HK-2 (cell line): ENCODE measurements around the gene AUP1.

Experiments used
- DNase-seq: peaks from one replicate; pipeline ENCODE4 v3.0.0-alpha.2; 2018; ENCODE audit not compliant: unreplicated experiment

Gene AUP1

DNA sequence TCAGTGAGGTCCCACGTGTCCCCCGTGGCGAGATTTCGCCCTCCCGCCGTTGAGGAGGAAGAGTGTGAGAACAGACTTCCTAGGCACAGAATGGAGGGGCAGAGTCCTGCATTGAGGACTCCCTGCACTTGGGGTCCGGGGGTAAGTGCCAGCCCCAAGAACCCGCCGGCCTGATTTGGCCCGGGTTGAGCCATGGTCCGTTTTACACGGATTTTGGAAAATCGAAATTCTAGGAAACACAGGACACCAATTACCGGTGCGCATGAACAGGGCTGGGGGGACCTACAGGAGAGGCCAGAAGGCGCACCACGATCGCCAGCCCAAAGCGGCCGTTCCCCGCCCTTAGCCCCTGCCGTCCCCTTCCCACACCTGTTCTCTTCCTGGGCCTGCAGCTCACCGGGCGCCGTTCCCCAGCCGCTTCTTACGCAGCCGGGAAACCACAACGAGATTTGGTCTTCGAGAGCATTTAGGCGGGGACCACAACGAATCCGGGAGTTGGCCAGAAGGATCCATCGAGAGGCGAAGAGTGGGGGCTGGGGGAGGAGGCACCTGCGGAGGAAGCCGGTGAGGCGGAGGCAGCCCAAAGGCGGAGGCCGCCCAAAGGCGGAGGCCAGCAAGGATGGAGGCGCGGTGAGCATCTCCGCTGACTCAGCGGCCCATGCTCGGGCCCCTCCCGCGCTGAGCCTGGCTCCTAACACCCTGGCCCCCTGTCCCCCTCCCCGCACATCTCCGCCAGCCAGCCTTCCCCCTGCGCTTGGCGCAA, 15.7 kb downstream of the AUP1 start:
- DNase-seq, result no peak

DNA sequence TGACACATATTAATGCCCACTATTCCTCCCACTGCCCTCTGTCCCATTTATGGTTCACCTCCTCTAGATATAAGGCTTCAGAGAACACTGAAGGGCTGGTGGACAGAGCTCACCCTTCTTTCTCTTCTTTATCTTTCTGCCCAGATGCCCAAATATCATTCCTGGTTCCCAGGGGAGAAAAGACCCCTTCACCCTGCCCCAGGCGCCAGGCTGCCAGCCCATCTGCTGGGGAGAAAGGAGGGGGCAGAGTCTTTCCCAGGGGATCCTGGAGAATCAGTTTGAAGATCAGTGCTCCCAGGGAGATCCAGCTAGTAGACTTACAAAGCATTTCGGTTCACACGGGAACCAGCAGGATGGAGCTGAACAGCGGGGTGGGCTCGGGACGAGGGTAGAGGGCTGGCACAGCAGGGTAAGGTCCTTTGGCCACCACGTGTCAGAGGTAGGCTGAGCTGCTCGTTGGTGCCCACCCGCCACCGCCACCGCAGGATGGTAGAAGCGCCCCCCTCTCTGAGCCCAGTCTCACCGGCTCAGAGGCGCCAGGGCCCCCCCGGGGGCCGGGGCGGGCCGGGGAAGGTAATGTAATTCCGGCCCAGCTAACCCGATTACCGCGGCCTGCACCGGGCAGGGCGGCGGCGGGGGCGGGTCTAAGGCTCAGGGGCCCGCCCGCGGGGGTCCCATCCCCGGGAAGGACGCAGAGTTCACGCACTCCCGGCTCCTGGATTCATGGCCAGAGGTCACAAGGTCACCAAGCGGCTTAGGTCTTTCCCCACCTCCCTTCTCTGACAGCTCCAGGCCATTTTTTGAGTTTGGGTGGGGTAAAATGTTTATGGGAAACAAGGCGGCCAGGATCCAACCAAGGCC, 16.5 kb downstream of the AUP1 start:
- DNase-seq, result no peak

DNA sequence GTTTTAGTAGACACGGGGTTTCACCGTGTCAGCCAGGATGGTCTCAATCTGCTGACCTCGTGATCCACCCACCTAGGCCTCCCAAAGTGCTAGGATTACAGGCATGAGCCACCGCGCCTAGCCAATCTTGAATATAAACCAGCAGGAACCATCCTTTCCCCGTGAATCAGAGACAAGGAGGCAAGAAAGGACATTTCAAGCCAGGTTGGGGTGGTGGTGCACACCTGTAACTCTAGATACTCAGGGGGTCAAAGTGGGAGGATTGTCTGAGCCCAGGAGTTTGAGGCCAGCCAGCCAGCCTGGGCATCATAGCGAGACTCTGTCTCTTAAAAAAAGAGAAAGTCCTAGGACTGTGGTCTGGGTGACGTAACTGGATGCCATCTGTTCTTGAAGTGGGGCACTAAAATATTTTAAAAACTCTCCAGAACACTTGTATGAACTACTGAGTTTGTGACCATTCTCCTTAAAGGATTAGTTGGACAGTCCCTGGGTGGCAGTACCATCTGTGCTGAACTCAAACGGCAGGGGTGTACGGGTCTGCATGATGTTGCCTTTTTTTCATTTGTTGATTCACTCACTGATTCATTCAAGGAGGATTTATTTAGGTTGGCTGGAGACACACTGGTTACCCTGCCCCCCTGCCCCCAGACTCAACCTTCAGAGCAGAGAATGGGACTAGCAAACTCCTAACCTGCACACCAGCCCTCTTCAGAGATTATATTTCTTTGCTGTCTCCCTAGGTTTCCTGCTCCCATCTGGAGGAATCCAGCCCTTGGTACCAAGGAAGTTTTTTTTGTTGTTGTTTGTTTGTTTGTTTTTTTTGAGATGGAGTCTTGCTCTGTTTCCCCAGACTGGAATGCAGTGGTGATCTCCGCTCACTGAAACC, 18.2 kb downstream of the AUP1 start:
- DNase-seq, result no peak

DNA sequence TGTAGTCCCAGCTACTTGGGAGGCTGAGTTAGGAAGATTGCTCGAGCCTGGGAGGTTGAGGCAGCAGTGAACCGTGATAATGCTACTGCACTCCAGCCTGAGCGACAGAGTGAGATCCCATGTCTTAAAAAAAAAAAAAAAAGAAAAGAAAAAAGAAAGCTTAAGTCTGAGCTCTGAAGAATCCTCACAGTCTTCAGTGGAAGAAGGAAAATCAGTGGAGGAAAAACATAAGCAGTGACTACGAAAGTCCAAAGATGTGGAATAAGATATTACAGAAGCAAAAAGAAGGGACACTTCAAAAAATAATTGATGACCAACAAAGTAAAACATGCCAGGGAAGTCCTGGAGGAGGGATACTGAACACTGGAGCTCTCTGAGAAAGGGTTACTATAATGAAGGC, 19.2 kb downstream of the AUP1 start:
- DNase-seq, result no peak

DNA sequence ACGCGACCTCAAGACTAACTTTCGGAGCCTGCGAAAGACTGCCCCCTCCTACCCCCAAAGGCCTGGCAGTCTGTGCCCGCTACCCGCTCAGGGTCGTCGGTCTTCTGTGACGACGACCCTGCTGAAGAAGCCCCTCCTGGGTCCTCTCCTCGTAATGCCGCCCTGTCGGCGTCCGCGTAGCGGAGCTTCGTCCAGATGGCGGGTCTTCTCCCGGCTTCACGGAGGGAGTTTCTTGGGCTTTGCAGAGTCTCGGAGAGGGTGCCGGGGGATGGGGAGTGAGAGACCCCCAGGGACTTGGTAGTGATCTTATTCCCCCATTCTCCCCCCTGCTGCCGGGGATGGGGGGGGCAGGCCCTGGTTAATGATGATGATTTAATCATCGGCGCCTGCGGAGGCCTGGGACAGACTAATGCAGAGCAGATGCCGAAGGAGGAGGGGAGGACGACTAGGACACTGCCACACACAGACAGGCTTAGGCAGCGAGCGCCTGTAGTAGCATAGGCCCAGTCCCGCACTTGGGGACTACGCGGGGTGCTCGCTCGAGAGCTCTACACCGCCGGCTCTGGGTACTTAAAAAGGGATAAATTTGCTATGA, 21.5 kb downstream of the AUP1 start:
- DNase-seq, result peak; percentile 59

DNA sequence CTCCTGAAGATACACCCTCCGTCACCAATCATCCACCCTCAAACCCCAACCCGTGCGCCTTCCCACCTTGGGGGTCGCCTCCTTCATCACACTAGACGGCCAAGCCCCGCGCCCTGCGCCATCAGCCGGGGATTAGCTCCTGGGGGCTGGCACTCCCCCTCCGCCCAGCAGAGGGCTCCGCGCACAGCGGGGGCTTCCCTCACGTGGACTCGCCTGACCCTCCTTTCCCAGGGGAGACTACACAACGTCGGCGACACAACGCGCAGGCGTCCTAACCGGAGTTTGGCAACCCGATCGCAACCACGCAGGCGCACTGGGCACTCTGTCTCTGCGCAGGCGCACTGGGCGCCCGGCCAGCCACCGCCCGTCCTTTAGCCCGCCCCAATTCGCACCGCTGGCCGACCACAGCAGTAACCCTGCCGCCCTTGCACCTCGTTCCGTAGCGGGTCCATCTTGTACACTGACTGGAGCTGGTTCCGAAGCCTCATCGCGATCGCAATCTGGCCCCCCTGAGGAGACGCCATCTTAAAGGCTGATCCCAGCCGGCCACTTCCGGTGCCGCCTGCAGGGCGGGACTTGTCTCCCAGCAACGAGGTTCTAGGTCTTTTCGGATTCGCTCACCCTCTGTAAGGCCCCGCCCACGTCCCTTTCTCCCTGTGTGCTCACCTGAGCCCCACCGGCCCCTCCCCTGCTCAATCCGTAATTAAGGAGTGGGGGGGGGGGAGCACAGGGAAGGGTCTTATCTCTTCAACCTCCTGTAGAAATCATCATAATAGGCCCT, 22.2 kb downstream of the AUP1 start, which contains the start of gene PCGF1:
PCGF1 (minus strand) TSS at position 551 of the 781 bp plus-strand sequence; CDS start at position 524, 27 bp downstream.
- peak; percentile 96 for DNase-seq

DNA sequence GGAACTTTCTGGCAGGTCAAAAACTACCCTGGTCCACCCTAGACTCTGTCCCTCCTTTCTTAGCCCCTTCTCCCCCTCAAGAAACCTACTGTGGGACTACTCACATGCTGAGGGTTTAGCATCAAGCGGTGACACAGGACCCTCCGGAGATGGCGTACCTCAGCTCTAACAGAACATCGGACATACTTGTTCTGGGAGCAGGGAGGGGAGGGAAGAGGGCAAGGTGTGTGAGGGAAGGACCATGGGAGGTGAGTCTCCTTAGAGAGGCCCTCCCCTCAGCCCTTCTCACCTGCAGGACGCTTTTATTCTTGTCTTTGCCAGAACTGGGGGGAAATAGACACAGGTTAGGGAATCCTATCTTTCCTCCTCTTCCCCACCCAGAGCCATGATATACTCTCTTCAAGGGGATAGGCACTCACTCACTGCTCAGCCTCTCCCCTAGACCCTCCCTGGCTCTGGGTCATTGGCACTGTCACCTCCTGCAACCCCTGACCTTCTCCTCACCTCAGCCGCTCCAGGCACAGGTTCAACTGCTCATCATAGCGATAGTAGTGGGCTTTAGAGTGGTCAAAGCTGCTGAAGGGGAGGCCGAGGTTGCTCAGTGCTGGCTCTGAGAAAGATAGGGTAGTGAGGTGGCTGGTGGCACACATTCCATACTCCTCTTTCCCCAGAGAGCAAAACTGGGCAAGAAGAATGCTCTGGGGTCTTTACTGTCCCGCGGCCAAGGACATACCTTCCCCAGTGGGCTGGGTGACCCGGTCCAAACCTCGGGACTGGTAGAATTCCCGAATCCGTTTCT, 23.9 kb downstream of the AUP1 start:
- no peak for DNase-seq

DNA sequence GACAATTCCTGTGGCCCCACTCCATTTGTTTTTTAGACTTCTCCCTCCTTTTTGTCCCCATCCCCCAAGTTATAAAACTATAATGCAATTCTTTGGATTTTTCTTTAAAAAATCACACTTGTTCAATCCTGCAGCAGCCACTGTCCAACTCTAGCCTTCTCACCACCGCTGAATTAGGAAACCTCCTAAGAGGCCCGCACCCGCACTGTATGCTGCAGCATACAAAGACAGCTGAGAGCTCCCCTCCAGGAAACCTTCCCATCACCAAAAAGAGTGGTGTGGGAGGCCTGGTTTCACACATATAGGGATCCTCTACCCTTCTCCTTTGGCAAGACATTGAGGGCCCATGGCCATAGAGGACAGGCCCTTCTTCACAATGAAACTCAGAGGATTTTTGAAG, 24.9 kb downstream of the AUP1 start:
- no peak for DNase-seq

DNA sequence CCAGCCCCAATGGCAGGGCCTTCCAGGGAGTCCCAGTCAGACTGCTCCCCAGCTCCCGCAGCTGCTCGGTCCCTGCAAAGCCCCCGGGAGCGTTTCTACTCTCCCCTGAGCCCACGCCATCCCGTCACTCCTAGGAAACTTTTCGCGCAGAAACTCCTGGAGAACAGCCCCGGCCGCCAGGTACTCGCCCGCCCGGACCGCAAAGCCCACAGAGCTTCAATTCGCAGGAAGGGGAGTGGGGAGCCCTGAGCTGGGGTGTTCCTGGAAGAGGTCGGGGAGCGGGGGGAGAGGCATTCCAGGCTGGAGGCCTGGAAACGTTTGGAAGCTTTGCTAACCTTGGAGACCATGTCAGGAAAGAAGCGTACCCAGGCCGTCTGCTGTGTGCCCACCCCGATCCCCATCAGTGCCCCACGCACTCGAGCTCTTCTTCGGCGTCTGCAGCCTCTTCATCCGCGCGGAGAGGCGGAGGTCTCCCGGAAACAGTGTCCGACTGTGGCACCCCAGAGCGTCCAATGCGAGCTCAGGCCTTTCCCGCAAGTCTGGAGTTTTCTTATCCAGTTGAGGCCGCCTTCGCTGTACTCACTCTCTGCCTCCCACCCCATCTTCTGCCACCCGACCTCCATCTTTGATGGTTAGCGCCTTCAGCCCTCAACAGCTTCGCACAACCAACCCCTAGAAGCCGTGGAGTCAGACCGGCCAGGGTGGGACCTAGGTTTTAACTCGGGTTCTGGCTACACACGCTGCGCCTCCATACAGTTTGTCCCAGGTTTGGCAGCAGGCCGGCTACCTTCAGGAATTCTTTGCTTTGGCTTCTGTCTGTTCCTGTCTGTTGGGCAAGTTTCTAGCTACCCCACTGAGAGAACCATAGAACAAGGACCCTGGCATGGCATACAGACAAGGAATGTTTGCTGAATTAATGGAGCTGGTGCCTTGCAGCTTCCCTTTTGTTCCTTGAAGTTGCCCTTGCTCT, 25.7 kb downstream of the AUP1 start:
- DNase-seq, result no peak

DNA sequence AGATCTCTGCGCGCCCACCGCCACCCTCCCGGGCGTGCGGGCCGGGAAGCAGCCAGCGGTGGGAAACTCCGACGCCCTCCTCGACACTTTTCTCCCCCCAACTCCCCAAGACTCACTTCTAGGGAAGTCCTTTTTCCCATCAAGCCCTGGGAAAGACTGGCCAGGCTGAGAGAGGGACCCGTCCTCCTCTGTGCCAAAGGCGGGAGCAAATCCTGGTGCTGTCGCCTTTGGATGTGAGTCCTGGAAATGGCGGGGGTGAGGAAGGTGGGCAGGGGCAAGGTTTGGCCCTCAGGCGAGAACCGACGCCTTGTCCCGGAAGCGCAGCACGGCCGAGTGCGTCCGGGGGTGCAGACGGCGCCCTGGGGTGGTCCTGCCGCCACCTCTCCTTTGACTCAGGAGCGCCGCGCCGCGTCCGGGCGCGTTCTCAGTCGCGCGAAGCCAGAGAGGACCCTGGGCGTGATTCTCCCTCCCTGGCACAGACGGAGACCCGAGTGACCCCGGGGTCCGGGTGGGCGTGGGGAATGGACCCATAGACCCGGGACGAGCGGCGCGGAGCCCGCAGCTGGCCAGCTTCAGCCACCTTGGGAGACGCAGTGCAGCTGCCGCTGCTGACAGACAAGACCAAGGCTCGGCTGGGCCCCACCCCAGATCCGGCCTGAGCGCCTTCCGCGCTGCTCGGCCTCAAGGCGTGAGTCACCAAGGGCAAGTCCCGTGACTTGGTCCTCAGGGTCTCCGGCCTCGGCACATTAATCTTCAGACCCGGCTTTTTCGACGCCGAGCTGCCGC, 26.6 kb downstream of the AUP1 start:
- peak; percentile 87 for DNase-seq

DNA sequence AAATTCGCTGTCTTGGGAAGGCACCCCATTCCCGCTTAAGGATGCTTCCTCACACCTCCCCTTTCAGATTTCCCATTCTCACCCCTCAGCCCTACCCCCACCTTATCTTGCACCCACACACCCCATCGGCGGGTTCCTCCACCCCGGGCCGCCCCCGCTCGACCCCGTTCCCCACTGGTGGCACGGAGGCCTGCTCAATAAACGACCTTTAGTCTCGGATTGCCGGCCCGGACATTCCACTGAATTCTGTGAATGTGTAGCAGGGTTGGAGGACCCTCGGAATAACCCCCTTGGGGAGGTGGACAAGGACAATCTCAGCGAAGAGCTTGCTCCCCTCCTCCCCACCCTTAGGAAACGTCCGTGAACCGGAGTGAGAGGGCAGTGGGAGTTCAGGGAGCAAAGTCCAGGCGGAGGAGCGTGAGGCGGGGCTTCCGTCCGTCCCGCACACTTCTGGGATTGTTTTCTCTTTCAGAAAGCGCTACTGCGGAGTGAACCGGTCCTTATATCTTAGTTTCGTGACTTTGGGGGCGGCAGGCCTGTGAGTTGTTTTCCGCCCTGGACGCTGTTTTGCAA, 27.3 kb downstream of the AUP1 start:
- DNase-seq, result no peak

DNA sequence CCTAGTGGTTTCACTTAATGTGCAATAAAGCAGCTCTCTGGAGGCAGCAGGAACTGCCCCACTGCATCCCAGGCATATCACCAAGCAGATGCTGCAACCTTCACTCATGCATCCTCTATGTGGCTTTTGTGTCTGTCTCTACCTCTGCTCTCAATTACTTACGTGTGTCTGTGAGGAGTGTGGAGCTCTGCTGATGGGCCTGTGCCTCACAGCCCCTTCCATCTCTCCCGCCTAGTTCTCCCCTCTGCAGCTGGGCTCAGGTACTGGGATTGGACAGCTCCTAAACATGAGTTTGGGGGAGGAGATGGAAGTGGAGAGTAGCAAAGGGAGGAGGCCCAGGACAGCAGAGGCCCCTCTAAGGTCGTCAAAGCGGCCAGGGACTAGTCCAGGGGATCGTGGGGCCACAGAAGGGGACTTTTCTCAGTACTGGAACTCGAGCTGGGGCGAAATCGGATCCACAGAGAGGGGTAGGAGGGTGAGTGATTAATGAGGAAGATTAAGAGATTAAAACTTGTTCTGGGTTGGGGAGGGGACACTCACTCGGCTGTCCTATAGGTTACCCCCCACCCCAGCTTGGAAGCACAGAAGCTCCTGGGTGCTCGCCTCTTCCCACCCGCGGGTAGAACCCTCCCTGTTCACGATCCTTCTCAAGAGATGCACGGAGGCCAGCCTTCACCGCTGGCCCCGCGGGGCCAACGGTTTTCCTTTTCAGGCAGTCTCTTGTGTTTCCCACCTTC, 28.0 kb downstream of the AUP1 start:
- no peak for DNase-seq

DNA sequence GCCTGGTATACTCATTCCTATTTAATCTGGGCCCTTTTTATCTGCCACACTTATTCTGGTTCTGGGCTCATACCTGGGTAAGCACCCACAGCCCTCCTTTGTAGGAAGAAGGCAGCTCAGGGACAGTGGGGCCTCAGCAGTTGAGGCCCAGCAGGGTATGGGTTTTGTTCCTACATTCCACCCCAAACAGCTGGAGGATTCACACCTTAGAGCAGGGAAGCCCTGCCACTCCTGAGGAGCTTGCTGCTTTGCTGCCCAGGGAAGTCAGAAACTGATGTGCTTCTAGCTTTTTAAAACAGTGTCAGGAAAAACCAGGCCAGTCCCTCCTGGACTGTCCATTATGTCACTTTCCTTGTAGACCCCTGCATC, 28.9 kb downstream of the AUP1 start:
- no peak for DNase-seq

DNA sequence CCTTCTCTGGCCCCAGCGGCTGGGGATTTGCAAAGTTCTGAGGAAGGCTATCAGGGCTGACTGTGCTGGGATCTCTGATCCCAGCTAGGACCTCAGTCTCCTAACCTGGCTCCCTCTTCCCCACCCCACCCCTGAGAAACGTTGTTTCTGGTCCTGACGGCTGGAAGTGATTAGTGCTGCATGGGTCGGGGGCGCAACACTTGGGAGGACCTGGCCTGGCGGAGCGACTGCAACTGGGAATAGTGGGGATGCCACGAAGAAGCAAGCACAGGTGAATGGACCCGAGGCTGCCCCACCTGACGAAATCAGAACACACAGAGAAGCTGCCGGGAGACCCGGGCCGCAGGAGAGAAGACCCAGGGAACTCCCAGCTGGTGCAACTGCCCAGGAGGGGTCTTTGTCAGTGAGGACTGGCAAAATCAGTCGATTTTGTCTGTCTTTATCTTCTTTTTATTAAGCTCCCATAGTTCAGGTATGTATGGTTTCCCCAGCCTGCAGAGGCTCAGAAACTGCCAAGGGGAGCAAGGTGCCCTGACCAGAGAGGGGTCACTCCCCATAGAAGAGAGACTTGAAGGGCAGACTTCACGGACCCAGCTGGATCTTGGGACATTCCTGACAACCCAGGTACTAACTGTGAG, 29.4 kb downstream of the AUP1 start:
- no peak for DNase-seq

DNA sequence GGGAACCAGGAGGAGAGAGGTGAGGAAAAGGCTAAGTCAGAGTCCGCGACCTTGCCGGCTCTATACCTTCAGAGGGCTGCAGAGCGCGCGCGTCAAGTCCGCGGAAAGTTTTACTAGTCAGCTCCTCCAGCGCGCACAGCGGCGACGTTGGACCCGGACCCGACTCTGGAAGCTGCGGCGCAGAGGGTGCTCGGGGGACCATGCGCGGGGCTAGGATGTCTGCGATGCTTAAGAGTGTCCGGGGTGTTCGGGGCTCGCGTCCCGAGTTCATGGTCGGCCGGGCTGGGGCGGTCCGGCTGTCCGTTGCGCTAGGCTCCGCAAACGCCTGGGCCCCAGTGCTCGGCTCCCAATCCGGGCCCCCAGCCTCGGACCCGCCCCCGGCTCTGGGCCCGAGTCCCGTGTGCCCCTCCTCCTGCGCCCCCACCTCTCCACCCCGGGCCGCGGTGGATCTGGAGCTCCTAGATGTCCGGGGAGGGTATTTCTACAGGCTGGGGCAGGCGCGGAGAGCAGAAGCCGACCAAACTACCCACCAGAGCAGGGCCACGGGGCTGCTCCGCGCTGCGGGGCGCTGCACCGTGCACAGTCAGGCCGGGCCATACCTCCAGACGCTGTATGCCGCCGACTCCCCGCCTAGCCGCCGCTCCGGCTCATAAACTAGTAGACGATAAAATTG, 30.1 kb downstream of the AUP1 start, which contains the start of gene LBX2:
LBX2 (minus strand) TSS at position 337 of the 673 bp plus-strand sequence; CDS start at position 271, 66 bp downstream.
- DNase-seq, result no peak
